ENCODE data around the gene LRRC49. TPM values are rescaled to one million over a fixed set of nuclear protein-coding genes. Genes with fewer than 3 reads are reported as not detected.

LRRC49 gene
- total and polyA plus RNA-seq, 7 donors, result 0.44 to 4.4 (median 1.7) TPM

DNA sequence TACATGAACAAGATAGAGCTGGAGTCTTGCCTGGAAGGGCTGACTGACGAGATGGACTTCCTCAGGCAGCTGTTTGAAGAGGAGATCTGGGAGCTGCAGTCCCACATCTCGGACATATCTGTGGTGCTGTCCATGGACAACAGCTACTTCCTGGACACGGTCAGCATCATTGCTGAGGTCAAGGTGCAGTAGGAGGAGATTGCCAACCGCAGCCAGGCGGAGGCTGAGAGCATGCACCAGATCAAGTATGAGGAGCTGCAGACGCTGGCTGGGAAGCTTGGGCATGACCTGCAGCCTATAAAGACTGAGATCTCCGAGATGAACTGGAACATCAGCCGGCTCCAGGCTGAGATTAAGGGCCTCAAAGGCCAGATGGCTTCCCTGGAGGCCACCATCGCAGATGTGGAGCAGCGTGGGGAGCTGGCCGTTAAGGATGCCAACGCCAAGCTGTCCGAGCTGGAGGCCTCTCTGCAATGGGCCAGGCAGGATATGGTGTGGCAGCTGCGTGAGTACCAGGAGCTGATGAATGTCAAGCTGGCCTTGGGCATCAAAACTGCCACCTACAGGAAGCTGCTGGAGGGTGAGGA lies 33.2 kb upstream of the LRRC49 start:
- WGBS, 3 donors, result 49 to 63% (median 62%) methylated on average over 14 of the region's 14 CpGs
- Histone ChIP-seq H3K36me3 (ENCODE audit: insufficient read depth in 1 of 2, low read depth in 1 of 2) (no peaks in the 10 kb centered on the region), H3K4me3 (no peak overlapping the region), H3K9me3 (no peaks in the 10 kb centered on the region), H3K27me3 (ENCODE audit: insufficient read depth in 3 of 3, low read length in 2 of 3) (no peaks in the 10 kb centered on the region), H3K4me1 (no peaks in the 10 kb centered on the region), H3K27ac (no peak overlapping the region)
- intact Hi-C loops (cut with DNase I), result no loop called here
- ATAC-seq (no peak), DNase-seq (peak in 1 of 2 donors; percentile 64)
- TF ChIP-seq, protein P1, sequence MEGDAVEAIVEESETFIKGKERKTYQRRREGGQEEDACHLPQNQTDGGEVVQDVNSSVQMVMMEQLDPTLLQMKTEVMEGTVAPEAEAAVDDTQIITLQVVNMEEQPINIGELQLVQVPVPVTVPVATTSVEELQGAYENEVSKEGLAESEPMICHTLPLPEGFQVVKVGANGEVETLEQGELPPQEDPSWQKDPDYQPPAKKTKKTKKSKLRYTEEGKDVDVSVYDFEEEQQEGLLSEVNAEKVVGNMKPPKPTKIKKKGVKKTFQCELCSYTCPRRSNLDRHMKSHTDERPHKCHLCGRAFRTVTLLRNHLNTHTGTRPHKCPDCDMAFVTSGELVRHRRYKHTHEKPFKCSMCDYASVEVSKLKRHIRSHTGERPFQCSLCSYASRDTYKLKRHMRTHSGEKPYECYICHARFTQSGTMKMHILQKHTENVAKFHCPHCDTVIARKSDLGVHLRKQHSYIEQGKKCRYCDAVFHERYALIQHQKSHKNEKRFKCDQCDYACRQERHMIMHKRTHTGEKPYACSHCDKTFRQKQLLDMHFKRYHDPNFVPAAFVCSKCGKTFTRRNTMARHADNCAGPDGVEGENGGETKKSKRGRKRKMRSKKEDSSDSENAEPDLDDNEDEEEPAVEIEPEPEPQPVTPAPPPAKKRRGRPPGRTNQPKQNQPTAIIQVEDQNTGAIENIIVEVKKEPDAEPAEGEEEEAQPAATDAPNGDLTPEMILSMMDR (IDR thresholded peaks at IDR 0.05), result no peak

DNA sequence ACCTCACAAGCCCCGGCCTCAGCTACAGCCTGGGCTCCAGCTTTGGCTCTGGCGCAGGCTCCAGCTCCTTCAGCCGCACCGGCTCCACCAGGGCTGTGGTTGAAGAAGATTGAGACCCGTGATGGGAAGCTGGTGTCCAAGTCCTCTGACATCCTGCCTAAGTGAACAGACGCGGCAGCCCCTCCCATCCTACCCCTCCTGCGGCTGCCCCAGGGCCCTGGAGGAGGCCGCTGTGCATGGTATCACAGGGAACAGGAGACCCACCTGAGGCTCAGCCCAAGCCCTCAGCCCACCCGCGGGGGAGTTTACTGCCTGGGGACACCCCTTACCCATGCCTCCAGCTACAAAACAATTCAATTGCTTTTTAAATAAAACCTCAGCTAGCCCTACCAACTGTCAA lies 32.6 kb upstream of the LRRC49 start:
- Histone ChIP-seq H3K9me3 (no peaks in the 10 kb centered on the region), H3K36me3 (ENCODE audit: insufficient read depth in 1 of 2, low read depth in 1 of 2) (no peaks in the 10 kb centered on the region), H3K27me3 (ENCODE audit: insufficient read depth in 3 of 3, low read length in 2 of 3) (no peaks in the 10 kb centered on the region), H3K4me3 (no peak overlapping the region), H3K27ac (no peak overlapping the region), H3K4me1 (no peaks in the 10 kb centered on the region)
- ATAC-seq, result no peak
- TF ChIP-seq, protein P1 (IDR thresholded peaks at IDR 0.05), result no peak
- WGBS, 3 donors, result 74 to 93% (median 81%) methylated on average over 11 of the region's 11 CpGs
- no peak for DNase-seq
- intact Hi-C loops (cut with DNase I), result no loop called here

DNA sequence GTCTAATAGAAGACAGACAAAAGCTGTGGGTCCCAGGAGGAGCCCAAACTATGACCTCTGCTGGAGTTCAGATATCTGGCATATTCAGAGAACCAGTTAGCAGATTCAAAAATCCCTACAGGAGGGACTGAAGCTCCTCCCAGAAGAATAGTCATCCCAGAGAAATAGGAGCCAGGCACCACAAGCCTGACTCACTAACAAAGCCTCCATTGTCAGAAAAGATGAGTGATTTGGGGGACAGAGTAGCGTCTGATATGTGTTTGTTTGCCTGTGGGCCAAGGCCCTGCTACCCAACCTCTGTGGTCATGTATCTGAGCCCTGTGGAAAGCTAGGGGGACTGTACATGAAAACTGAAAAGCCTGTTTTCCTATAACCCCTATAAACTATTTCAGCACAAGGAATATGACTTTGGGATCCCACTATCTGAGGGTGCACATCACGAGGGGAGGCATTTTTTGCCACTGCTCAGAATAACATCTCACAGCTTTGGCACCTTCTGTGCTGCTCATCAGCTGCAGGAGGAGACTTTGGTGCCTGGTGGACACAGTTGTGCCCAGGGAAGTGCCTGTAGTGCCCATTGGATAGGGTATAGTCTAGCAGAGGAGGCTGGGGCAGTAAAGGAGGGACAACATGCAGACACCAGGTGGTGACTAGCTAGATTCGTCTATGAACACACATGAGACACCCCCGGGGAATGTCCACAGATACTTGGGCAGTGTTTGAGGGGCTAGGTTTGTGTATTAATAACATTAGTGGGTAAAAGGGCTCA lies 29.0 kb upstream of the LRRC49 start:
- Histone ChIP-seq H3K27me3 (ENCODE audit: insufficient read depth in 3 of 3, low read length in 2 of 3) (no peaks in the 10 kb centered on the region), H3K4me3 (no peak overlapping the region), H3K36me3 (ENCODE audit: insufficient read depth in 1 of 2, low read depth in 1 of 2) (no peaks in the 10 kb centered on the region), H3K9me3 (no peaks in the 10 kb centered on the region), H3K4me1 (peaks cover 3% of the 10 kb centered on the region), H3K27ac (peak overlapping the region; percentile 30)
- intact Hi-C loops (cut with DNase I), result no loop called here
- no peak for DNase-seq
- TF ChIP-seq, protein P1 (IDR thresholded peaks at IDR 0.05), result no peak
- WGBS, 3 donors, result 48 to 82% (median 59%) methylated on average over 4 of the region's 4 CpGs
- peak; percentile 39 to 63 (median 55) for ATAC-seq

DNA sequence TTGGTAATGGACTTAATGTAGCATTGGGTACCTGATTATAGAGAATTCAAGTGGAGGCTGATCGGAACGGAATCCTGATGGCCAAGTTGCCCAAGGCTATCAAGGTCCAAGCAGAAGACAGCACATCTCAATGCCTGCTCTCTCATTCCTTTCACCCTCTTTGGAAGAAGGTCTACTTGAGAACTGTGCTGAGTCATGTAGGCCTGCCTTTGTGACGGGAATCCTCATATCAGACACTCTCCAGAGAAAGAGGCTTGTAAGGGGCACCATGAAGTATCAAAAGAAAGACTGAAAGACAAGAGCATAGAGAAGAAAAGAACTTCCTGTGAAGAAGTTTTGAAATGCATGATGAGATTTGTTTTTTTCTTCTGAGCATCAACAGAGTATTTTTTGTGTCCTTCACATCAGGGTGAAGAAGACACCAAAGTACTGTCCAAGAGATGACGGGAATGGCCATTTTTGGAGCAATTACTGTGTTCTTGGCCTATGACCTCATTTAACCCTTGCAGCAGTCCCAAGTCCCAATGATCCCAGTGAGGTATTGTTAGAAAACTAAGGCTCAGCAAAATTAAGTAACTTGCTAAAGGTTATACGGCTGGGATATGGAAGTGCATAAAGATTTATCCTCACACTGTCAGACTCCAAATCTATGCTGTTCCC lies 25.5 kb upstream of the LRRC49 start:
- WGBS, 3 donors, result 83 to 87% (median 83%) methylated on average over 5 of the region's 5 CpGs
- Histone ChIP-seq H3K27me3 (ENCODE audit: insufficient read depth in 3 of 3, low read length in 2 of 3) (no peaks in the 10 kb centered on the region), H3K36me3 (ENCODE audit: insufficient read depth in 1 of 2, low read depth in 1 of 2) (no peaks in the 10 kb centered on the region), H3K4me3 (no peak overlapping the region), H3K4me1 (peaks cover 3% of the 10 kb centered on the region), H3K27ac (no peak overlapping the region), H3K9me3 (no peaks in the 10 kb centered on the region)
- TF ChIP-seq, protein P1 (IDR thresholded peaks at IDR 0.05), result no peak
- DNase-seq (no peak), ATAC-seq (peak in 1 of 4 donors; percentile 54)
- intact Hi-C loops (cut with DNase I), result no loop called here

All from psoas muscle (tissue), 8 donors.